SK-N-MC (cell line): ENCODE data around the gene VAMP8.
"Not testable (repeated sequence)": the region's sequence is repeated elsewhere in the genome, so short reads cannot be mapped to it uniquely, and the experiment has no call there.

Source experiments
- DNase-seq: peaks from one replicate; pipeline ENCODE4 v3.0.0-alpha.2; 2011; ENCODE audit warnings: low read depth, low spot score
- H3K27ac ChIP-seq: fragments of 200-600 bp; sonication (generic); 2 replicates; pipeline ENCODE4 v1.5.1; 2016; ENCODE audit warnings: mixed run types
- H3K36me3 ChIP-seq: fragments of 200-600 bp; sonication (generic); 2 replicates; pipeline ENCODE4 v1.6.1; 2017; ENCODE audit warnings: antibody characterized with exemption, low read length, mixed read lengths; ENCODE audit not compliant: insufficient read depth
- H3K4me3 ChIP-seq: fragments of 200-600 bp; sonication (generic); 2 replicates; pipeline ENCODE4 v1.5.1; 2016
- H3K9ac ChIP-seq: fragments of 200-600 bp; sonication (generic); 2 replicates; pipeline ENCODE4 v1.8.0; 2017; ENCODE audit warnings: mixed run types, mixed read lengths; ENCODE audit not compliant: insufficient read length
- H3K9me3 ChIP-seq: fragments of 200-600 bp; sonication (generic); 2 replicates; pipeline ENCODE4 v1.6.1; 2017; ENCODE audit warnings: low read depth, mild to moderate bottlenecking, antibody characterized with exemption, low read length, moderate library complexity, mixed read lengths
- EZH2 ChIP-seq: fragments of 200-600 bp; sonication (generic); IDR thresholded peaks from one replicate; pipeline ENCODE4 v1.6.1; 2017; ENCODE audit warnings: antibody characterized with exemption
- FOXP2 ChIP-seq: optimal IDR thresholded peaks from 2 replicates; pipeline ENCODE3; 2011; ENCODE audit warnings: mild to moderate bottlenecking, moderate library complexity; ENCODE audit not compliant: insufficient read depth; ENCODE audit errors: extremely low read length, control extremely low read depth
- POLR2AphosphoS5 ChIP-seq: IDR thresholded peaks from 2 replicates; pipeline ENCODE4 v1.6.1; 2012; ENCODE audit warnings: mild to moderate bottlenecking, low read depth, low read length, borderline replicate concordance

The VAMP8 gene

GRCh38 chr2:85611705-85612587 lies 34.6 kb downstream of the VAMP8 start, which contains the start of gene C2orf68:
TSS of gene C2orf68 (minus strand) at chr2:85612066. CDS start at chr2:85611984, 82 bp downstream.
- Histone ChIP-seq H3K9me3 (no peaks in the 10 kb centered on the region), H3K9ac (peak within 1 kb of the TSS; percentile 86), H3K36me3 (peaks cover 20% of the 10 kb centered on the region), H3K27ac (peak within 1 kb of the TSS; percentile 19), H3K4me3 (peak within 1 kb of the TSS; percentile 93)
- no peak for TF ChIP-seq EZH2
- TF ChIP-seq POLR2AphosphoS5, result peak; percentile 91
- TF ChIP-seq FOXP2, result no peak
- DNase-seq, result no peak

- TF ChIP-seq EZH2, result no peak
- TF ChIP-seq POLR2AphosphoS5, result no peak
- TF ChIP-seq FOXP2, result no peak
- no peak overlapping the region for H3K9ac ChIP-seq
- H3K4me3 ChIP-seq, result no peak overlapping the region
- DNase-seq, result no peak
- H3K36me3 ChIP-seq, result peaks cover 19% of the 10 kb centered on the region
- no peak overlapping the region for H3K27ac ChIP-seq
- no peaks in the 10 kb centered on the region for H3K9me3 ChIP-seq
Observed at GRCh38 chr2:85613717-85614515, 36.5 kb downstream of the VAMP8 start.

- not testable (repeated sequence) for H3K9me3 ChIP-seq, H3K9ac ChIP-seq, H3K27ac ChIP-seq, DNase-seq, H3K4me3 ChIP-seq
- peaks cover 21% of the 10 kb centered on the region for H3K36me3 ChIP-seq
Observed at GRCh38 chr2:85614757-85615156, 37.4 kb downstream of the VAMP8 start.

- H3K9ac ChIP-seq, result no peak overlapping the region
- DNase-seq, result no peak
- H3K4me3 ChIP-seq, result no peak overlapping the region
- no peaks in the 10 kb centered on the region for H3K9me3 ChIP-seq
- no peak for TF ChIP-seq POLR2AphosphoS5
- no peak for TF ChIP-seq FOXP2
- TF ChIP-seq EZH2, result no peak
- H3K27ac ChIP-seq, result 0 out of 2 replicates have a peak overlapping the region, but pooled peaks have one; percentile 46
- H3K36me3 ChIP-seq, result peaks cover 25% of the 10 kb centered on the region
Observed at GRCh38 chr2:85615413-85615728, 38.0 kb downstream of the VAMP8 start.

- H3K36me3 ChIP-seq, result peaks cover 45% of the 10 kb centered on the region
- DNase-seq, H3K9me3 ChIP-seq, H3K27ac ChIP-seq: not testable (repeated sequence)
- peak overlapping the region; percentile 92 for H3K9ac ChIP-seq
- peak overlapping the region; percentile 99 for H3K4me3 ChIP-seq
Observed at GRCh38 chr2:85617723-85618122, 40.3 kb downstream of the VAMP8 start.

GRCh38 chr2:85619617-85620016 lies 42.2 kb downstream of the VAMP8 start:
- Histone ChIP-seq H3K27ac (no peak overlapping the region), H3K36me3 (peaks cover 62% of the 10 kb centered on the region), H3K9ac (no peak overlapping the region), H3K4me3 (no peak overlapping the region), H3K9me3 (no peaks in the 10 kb centered on the region)
- DNase-seq, result no peak
- no peak for TF ChIP-seq EZH2
- no peak for TF ChIP-seq POLR2AphosphoS5
- no peak for TF ChIP-seq FOXP2

- H3K4me3 ChIP-seq, result no peak overlapping the region
- no peak overlapping the region for H3K27ac ChIP-seq
- H3K9ac ChIP-seq, result no peak overlapping the region
- peaks cover 78% of the 10 kb centered on the region for H3K36me3 ChIP-seq
- H3K9me3 ChIP-seq, result no peaks in the 10 kb centered on the region
- no peak for DNase-seq
- TF ChIP-seq FOXP2, result no peak
Observed at GRCh38 chr2:85621338-85621737, 44.0 kb downstream of the VAMP8 start.

GRCh38 chr2:85623991-85624390 lies 46.6 kb downstream of the VAMP8 start:
- Histone ChIP-seq H3K9ac (no peak overlapping the region), H3K36me3 (peaks cover 91% of the 10 kb centered on the region), H3K9me3 (no peaks in the 10 kb centered on the region), H3K4me3 (no peak overlapping the region), H3K27ac (no peak overlapping the region)
- DNase-seq, result no peak
- TF ChIP-seq POLR2AphosphoS5 (no peak), FOXP2 (no peak), EZH2 (no peak)
